SU-DHL-6 (cell line): ENCODE measurements around the gene FOS.

ENCODE experiments used
- H2AFZ ChIP-seq: fragments of 200-600 bp; sonication (generic); 2 replicates; pipeline ENCODE4 v1.6.1; 2014; ENCODE audit warnings: low read depth, mild to moderate bottlenecking, moderate library complexity, mixed read lengths, antibody characterized with exemption, low read length; ENCODE audit not compliant: severe bottlenecking
- H3F3A ChIP-seq: fragments of 200-600 bp; shearing (Covaris generic); 2 replicates; pipeline ENCODE4 v1.6.0; 2016; ENCODE audit warnings: antibody characterized with exemption, mild to moderate bottlenecking; ENCODE audit not compliant: insufficient read depth
- H3K27ac ChIP-seq: fragments of 200-600 bp; sonication (generic); 2 replicates; pipeline ENCODE4 v1.5.1; 2016; ENCODE audit warnings: low read depth, mild to moderate bottlenecking, low read length, moderate library complexity, mixed read lengths
- H3K27me3 ChIP-seq: fragments of 200-600 bp; sonication (generic), shearing (Covaris generic); 2 replicates; pipeline ENCODE4 v1.6.0; 2014; ENCODE audit warnings: mild to moderate bottlenecking, low read length
- H3K36me3 ChIP-seq: fragments of 200-600 bp; sonication (generic); 2 replicates; pipeline ENCODE4 v1.6.1; 2014; ENCODE audit warnings: mild to moderate bottlenecking, low read length, mixed read lengths
- H3K4me2 ChIP-seq: fragments of 300-600, 200-600 bp; shearing (Covaris generic), sonication (generic); 2 replicates; pipeline ENCODE4 v1.6.0; 2014; ENCODE audit warnings: low read length, low read depth, mild to moderate bottlenecking; ENCODE audit not compliant: poor library complexity, severe bottlenecking
- H3K4me3 ChIP-seq: fragments of 200-600 bp; sonication (generic); 2 replicates; pipeline ENCODE4 v1.5.1; 2014; ENCODE audit warnings: antibody characterized with exemption, low read length, mild to moderate bottlenecking, mixed read lengths; ENCODE audit not compliant: insufficient read depth, poor library complexity, severe bottlenecking
- H3K79me2 ChIP-seq: fragments of 200-600 bp; sonication (generic); 2 replicates; pipeline ENCODE4 v1.6.1; 2014; ENCODE audit warnings: mild to moderate bottlenecking, low read length, moderate library complexity; ENCODE audit not compliant: insufficient read depth
- H3K9ac ChIP-seq: fragments of 200-600 bp; sonication (generic); 2 replicates; pipeline ENCODE4 v1.7.0; 2014; ENCODE audit warnings: mild to moderate bottlenecking, low read length
- H3K9me2 ChIP-seq: fragments of 200-600 bp; sonication (generic); replicated peaks from 2 replicates; pipeline ENCODE4 v1.6.1; 2014; ENCODE audit warnings: low read length; ENCODE audit not compliant: insufficient read depth
- H3K9me3 ChIP-seq: fragments of 200-600 bp; sonication (generic); 2 replicates; pipeline ENCODE4 v1.6.1; 2014; ENCODE audit warnings: low read length, mixed read lengths; ENCODE audit not compliant: insufficient read depth
- H4K20me1 ChIP-seq: fragments of 200-600 bp; sonication (generic); 2 replicates; pipeline ENCODE4 v1.6.1; 2014; ENCODE audit warnings: low read depth, mild to moderate bottlenecking, antibody characterized with exemption, low read length, moderate library complexity, mixed read lengths
- EZH2phosphoT487 ChIP-seq: fragments of 200-600 bp; sonication (generic), shearing (Covaris generic); conservative IDR thresholded peaks from 2 replicates; pipeline ENCODE4 v1.6.1; 2018; ENCODE audit warnings: mild to moderate bottlenecking, antibody characterized with exemption, low read length, moderate library complexity, mixed read lengths
- TF ChIP-seq, protein P1 (sequence below): fragments of 200-600 bp; sonication (generic); IDR thresholded peaks from one replicate; pipeline ENCODE4 v1.5.1; 2017; ENCODE audit warnings: antibody characterized with exemption, mild to moderate bottlenecking, low read length, moderate library complexity; ENCODE audit not compliant: insufficient read depth, poor library complexity, severe bottlenecking

Gene FOS

DNA sequence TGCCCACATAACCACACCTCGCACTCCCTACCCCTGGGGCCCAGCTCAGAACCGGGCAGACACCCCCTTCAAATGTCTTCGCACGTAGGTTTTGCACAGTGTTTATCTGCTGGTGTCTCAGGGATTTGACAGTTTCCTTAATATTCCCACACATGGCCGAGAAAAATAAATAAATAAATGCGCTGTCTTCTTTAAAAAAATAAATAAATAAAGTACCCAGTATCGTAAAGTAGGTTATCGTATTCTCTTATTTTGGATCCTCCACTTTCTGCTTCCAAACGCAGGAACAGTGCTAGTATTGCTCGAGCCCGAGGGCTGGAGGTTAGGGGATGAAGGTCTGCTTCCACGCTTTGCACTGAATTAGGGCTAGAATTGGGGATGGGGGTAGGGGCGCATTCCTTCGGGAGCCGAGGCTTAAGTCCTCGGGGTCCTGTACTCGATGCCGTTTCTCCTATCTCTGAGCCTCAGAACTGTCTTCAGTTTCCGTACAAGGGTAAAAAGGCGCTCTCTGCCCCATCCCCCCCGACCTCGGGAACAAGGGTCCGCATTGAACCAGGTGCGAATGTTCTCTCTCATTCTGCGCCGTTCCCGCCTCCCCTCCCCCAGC lies 710 bp upstream of the FOS start:
- Histone ChIP-seq H2AFZ (no peak overlapping the region), H3K9me3 (no peaks in the 10 kb centered on the region), H3K79me2 (no peaks in the 10 kb centered on the region), H3K27me3 (no peaks in the 10 kb centered on the region), H3K4me3 (peak overlapping the region; percentile 54), H3K27ac (no peak overlapping the region), H3K4me2 (peak overlapping the region; percentile 76), H3K9ac (peak overlapping the region; percentile 60; the same call in 1 of the 2 replicates), H3F3A (no peaks in the 10 kb centered on the region), H3K36me3 (no peaks in the 10 kb centered on the region), H4K20me1 (no peaks in the 10 kb centered on the region), H3K9me2 (no peaks in the 10 kb centered on the region)
- TF ChIP-seq, protein P1, sequence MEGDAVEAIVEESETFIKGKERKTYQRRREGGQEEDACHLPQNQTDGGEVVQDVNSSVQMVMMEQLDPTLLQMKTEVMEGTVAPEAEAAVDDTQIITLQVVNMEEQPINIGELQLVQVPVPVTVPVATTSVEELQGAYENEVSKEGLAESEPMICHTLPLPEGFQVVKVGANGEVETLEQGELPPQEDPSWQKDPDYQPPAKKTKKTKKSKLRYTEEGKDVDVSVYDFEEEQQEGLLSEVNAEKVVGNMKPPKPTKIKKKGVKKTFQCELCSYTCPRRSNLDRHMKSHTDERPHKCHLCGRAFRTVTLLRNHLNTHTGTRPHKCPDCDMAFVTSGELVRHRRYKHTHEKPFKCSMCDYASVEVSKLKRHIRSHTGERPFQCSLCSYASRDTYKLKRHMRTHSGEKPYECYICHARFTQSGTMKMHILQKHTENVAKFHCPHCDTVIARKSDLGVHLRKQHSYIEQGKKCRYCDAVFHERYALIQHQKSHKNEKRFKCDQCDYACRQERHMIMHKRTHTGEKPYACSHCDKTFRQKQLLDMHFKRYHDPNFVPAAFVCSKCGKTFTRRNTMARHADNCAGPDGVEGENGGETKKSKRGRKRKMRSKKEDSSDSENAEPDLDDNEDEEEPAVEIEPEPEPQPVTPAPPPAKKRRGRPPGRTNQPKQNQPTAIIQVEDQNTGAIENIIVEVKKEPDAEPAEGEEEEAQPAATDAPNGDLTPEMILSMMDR: no peak
- no peak for TF ChIP-seq EZH2phosphoT487

DNA sequence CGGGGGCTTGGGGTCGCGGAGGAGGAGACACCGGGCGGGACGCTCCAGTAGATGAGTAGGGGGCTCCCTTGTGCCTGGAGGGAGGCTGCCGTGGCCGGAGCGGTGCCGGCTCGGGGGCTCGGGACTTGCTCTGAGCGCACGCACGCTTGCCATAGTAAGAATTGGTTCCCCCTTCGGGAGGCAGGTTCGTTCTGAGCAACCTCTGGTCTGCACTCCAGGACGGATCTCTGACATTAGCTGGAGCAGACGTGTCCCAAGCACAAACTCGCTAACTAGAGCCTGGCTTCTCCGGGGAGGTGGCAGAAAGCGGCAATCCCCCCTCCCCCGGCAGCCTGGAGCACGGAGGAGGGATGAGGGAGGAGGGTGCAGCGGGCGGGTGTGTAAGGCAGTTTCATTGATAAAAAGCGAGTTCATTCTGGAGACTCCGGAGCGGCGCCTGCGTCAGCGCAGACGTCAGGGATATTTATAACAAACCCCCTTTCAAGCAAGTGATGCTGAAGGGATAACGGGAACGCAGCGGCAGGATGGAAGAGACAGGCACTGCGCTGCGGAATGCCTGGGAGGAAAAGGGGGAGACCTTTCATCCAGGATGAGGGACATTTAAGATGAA lies 630 bp downstream of the FOS start:
- Histone ChIP-seq H3K9me2 (no peaks in the 10 kb centered on the region), H3K27me3 (no peaks in the 10 kb centered on the region), H2AFZ (peak overlapping the region; percentile 96), H3K4me3 (peak overlapping the region; percentile 54), H3K9ac (peak overlapping the region; percentile 60), H3K9me3 (no peaks in the 10 kb centered on the region), H3K79me2 (no peaks in the 10 kb centered on the region), H3F3A (no peaks in the 10 kb centered on the region), H4K20me1 (no peaks in the 10 kb centered on the region), H3K36me3 (no peaks in the 10 kb centered on the region), H3K27ac (no peak overlapping the region), H3K4me2 (peak overlapping the region; percentile 76)
- TF ChIP-seq, protein P1: no peak
- no peak for TF ChIP-seq EZH2phosphoT487

DNA sequence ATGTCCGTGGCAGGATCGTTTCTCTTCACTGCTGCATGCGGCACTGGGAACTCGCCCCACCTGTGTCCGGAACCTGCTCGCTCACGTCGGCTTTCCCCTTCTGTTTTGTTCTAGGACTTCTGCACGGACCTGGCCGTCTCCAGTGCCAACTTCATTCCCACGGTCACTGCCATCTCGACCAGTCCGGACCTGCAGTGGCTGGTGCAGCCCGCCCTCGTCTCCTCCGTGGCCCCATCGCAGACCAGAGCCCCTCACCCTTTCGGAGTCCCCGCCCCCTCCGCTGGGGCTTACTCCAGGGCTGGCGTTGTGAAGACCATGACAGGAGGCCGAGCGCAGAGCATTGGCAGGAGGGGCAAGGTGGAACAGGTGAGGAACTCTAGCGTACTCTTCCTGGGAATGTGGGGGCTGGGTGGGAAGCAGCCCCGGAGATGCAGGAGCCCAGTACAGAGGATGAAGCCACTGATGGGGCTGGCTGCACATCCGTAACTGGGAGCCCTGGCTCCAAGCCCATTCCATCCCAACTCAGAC lies 1.2 kb downstream of the FOS start:
- Histone ChIP-seq H3F3A (no peaks in the 10 kb centered on the region), H3K9me3 (no peaks in the 10 kb centered on the region), H3K27me3 (no peaks in the 10 kb centered on the region), H2AFZ (no peak overlapping the region), H4K20me1 (no peaks in the 10 kb centered on the region), H3K27ac (no peak overlapping the region), H3K4me2 (peak overlapping the region; percentile 76), H3K9ac (peak overlapping the region; percentile 60; the same call in 1 of the 2 replicates), H3K79me2 (no peaks in the 10 kb centered on the region), H3K36me3 (no peaks in the 10 kb centered on the region), H3K9me2 (no peaks in the 10 kb centered on the region), H3K4me3 (peak overlapping the region; percentile 54)
- TF ChIP-seq, protein P1: no peak
- no peak for TF ChIP-seq EZH2phosphoT487
